K562 (cell line): ENCODE data around the gene ARAP1. TPM values are rescaled to one million over a fixed set of nuclear protein-coding genes. Genes with fewer than 3 reads are reported as not detected.

Experiments used
- ARHGAP35 ChIP-seq: fragments of 450-650 bp; IDR thresholded peaks from 2 replicates; pipeline ENCODE4 v1.6.1; 2018; ENCODE audit not compliant: partially characterized antibody
- BRD4 ChIP-seq: fragments of 200-600 bp; sonication (generic); IDR thresholded peaks from 2 replicates; pipeline ENCODE4 v1.6.1; 2017; ENCODE audit warnings: inconsistent platforms
- CBX3 ChIP-seq, 2 experiments: IDR thresholded peaks; 1 replicate in 1 of 2; 2 replicates in 1 of 2; pipeline ENCODE4 v1.6.1; 2012; ENCODE audit warnings: inconsistent platforms in 2 of 2, low read length in 2 of 2, borderline replicate concordance in 1 of 2, control low read depth in 1 of 2
- CBX5 ChIP-seq: IDR thresholded peaks from 2 replicates; pipeline ENCODE4 v1.6.1; 2014; ENCODE audit warnings: low read depth, borderline replicate concordance
- GATAD2B ChIP-seq: fragments of 450-650 bp; IDR thresholded peaks from 2 replicates; pipeline ENCODE4 v1.6.1; 2017; ENCODE audit warnings: mild to moderate bottlenecking, borderline replicate concordance
- GMEB1 ChIP-seq: fragments of 250-450 bp; sonication (Bioruptor Pico); IDR thresholded peaks from 2 replicates; pipeline ENCODE4 v1.4.0; 2020; ENCODE audit warnings: mild to moderate bottlenecking
- MTA3 ChIP-seq: fragments of 450-650 bp; formaldehyde crosslinking; IDR thresholded peaks from 2 replicates; pipeline ENCODE4 v1.6.1; 2017; ENCODE audit warnings: mild to moderate bottlenecking, borderline replicate concordance
- MYBL2 ChIP-seq, 2 experiments: fragments of 450-650 bp in 1 of 2; sonication (generic) in 1 of 2; formaldehyde crosslinking in 1 of 2; IDR thresholded peaks; 2 replicates each; pipeline versions ENCODE4 v1.6.1 to v1.8.1; 2017 to 2022; ENCODE audit warnings: borderline replicate concordance in 1 of 2, inconsistent platforms in 1 of 2, low read depth in 1 of 2, mild to moderate bottlenecking in 1 of 2, missing genetic modification reagents in 1 of 2, moderate library complexity in 1 of 2
- NCOR1 ChIP-seq: fragments of 450-650 bp; IDR thresholded peaks from 2 replicates; pipeline ENCODE4 v1.6.1; 2016; ENCODE audit warnings: mild to moderate bottlenecking, moderate library complexity
- POLR2AphosphoS2 ChIP-seq: IDR thresholded peaks from 2 replicates; pipeline ENCODE4 v1.6.1; 2012; ENCODE audit warnings: low read length, improper control_type of control experiment
- PRPF4 ChIP-seq: fragments of 200-400 bp; formaldehyde crosslinking; IDR thresholded peaks from one replicate; pipeline ENCODE4 v1.6.1; 2017; ENCODE audit warnings: low read length, low read depth, mild to moderate bottlenecking; ENCODE audit not compliant: insufficient read depth, poor library complexity, severe bottlenecking
- SOX6 ChIP-seq: fragments of 450-650 bp; IDR thresholded peaks from 2 replicates; pipeline ENCODE4 v1.6.1; 2014; ENCODE audit warnings: mild to moderate bottlenecking
- YY1 ChIP-seq, 3 experiments: IDR thresholded peaks; 2 replicates each; pipeline ENCODE4 v1.6.1; 2011; ENCODE audit warnings: low read length in 2 of 3, mild to moderate bottlenecking in 2 of 3, moderate library complexity in 2 of 3, borderline replicate concordance in 1 of 3, control low read depth in 1 of 3, low read depth in 1 of 3; ENCODE audit not compliant: insufficient read depth in 3 of 3, insufficient replicate concordance in 2 of 3, control insufficient read depth in 1 of 3, insufficient read length in 1 of 3; ENCODE audit errors: extremely low read depth in 1 of 3
- ZKSCAN3 ChIP-seq: fragments of 250-450 bp; sonication (Bioruptor Pico); IDR thresholded peaks from 2 replicates; pipeline ENCODE4 v1.4.0; 2020
- ZNF12 ChIP-seq: sonication (generic); formaldehyde crosslinking; IDR thresholded peaks from 2 replicates; pipeline ENCODE4 v1.4.0; 2020; ENCODE audit warnings: mild to moderate bottlenecking, missing genetic modification reagents
- ZNF354B ChIP-seq: fragments of 250-450 bp; sonication (Bioruptor Pico); IDR thresholded peaks from 2 replicates; pipeline ENCODE4 v1.4.0; 2020
- ZNF778 ChIP-seq: fragments of 450-650 bp; formaldehyde crosslinking; IDR thresholded peaks from 2 replicates; pipeline ENCODE4 v1.4.0; 2020; ENCODE audit warnings: mild to moderate bottlenecking, moderate library complexity
- polyA plus RNA-seq, 8 experiments: library from polyadenylated mRNA; depleted of rRNA in 4 of 8; stranded (reverse) in 5 of 8; unstranded in 3 of 8; fragments of >200 nt; fragmentation: Nextera tagmentation in 2 of 8; fragmentation: Illumina TruSeq in 1 of 8; extraction: Ambion mirVana in 2 of 8; extraction: Trizol in 1 of 8; gene quantifications; 2 replicates each; pipeline versions ENCODE4 v1.2.1 to v1.2.3, GENCODE V29; 2011 to 2014; ENCODE audit warnings: inconsistent platforms in 1 of 8, missing spikeins in 1 of 8
- total RNA-seq, 7 experiments: library from RNA; depleted of rRNA in 6 of 7; stranded (reverse); fragments of >200 nt in 6 of 7; fragmentation: Illumina TruSeq in 2 of 7; extraction: Trizol in 2 of 7; gene quantifications; 2 replicates each; pipeline versions ENCODE4 v1.2.1 to v1.2.3, GENCODE V29; 2011 to 2021; ENCODE audit warnings: low replicate concordance in 1 of 7
- TF ChIP-seq, protein P1 (sequence below): fragments of 250-450 bp; sonication (Bioruptor Pico); IDR thresholded peaks from 2 replicates; pipeline ENCODE4 v1.8.0; 2021; ENCODE audit warnings: moderate library complexity, mild to moderate bottlenecking, inconsistent platforms
- TF ChIP-seq, protein P2 (sequence below), 2 experiments: fragments of 450-650 bp in 1 of 2; IDR thresholded peaks; 2 replicates each; pipeline ENCODE4 v1.6.1; 2011 to 2017; ENCODE audit warnings: low read depth in 2 of 2, antibody characterized with exemption in 1 of 2, borderline replicate concordance in 1 of 2, low read length in 1 of 2, mild to moderate bottlenecking in 1 of 2, mixed read lengths in 1 of 2; ENCODE audit not compliant: control insufficient read depth in 1 of 2

Gene ARAP1
- total and polyA plus RNA-seq, 9 of the 15 experiments (the other 6 are each of a cell fraction or from before 2014, with no cell fraction given): 0.23 to 67.0 (median 24.6) TPM

- no peak for TF ChIP-seq CBX5
- TF ChIP-seq, protein P1, sequence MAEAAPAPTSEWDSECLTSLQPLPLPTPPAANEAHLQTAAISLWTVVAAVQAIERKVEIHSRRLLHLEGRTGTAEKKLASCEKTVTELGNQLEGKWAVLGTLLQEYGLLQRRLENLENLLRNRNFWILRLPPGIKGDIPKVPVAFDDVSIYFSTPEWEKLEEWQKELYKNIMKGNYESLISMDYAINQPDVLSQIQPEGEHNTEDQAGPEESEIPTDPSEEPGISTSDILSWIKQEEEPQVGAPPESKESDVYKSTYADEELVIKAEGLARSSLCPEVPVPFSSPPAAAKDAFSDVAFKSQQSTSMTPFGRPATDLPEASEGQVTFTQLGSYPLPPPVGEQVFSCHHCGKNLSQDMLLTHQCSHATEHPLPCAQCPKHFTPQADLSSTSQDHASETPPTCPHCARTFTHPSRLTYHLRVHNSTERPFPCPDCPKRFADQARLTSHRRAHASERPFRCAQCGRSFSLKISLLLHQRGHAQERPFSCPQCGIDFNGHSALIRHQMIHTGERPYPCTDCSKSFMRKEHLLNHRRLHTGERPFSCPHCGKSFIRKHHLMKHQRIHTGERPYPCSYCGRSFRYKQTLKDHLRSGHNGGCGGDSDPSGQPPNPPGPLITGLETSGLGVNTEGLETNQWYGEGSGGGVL: no peak
- TF ChIP-seq, protein P2, sequence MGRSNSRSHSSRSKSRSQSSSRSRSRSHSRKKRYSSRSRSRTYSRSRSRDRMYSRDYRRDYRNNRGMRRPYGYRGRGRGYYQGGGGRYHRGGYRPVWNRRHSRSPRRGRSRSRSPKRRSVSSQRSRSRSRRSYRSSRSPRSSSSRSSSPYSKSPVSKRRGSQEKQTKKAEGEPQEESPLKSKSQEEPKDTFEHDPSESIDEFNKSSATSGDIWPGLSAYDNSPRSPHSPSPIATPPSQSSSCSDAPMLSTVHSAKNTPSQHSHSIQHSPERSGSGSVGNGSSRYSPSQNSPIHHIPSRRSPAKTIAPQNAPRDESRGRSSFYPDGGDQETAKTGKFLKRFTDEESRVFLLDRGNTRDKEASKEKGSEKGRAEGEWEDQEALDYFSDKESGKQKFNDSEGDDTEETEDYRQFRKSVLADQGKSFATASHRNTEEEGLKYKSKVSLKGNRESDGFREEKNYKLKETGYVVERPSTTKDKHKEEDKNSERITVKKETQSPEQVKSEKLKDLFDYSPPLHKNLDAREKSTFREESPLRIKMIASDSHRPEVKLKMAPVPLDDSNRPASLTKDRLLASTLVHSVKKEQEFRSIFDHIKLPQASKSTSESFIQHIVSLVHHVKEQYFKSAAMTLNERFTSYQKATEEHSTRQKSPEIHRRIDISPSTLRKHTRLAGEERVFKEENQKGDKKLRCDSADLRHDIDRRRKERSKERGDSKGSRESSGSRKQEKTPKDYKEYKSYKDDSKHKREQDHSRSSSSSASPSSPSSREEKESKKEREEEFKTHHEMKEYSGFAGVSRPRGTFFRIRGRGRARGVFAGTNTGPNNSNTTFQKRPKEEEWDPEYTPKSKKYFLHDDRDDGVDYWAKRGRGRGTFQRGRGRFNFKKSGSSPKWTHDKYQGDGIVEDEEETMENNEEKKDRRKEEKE (IDR thresholded peaks at IDR 0.05; ENCODE audit: borderline replicate concordance in 1 of 2, control insufficient read depth in 1 of 2, low read depth in 2 of 2, low read length in 1 of 2): no peak
- no peak for TF ChIP-seq YY1 (IDR thresholded peaks at IDR 0.05; ENCODE audit: borderline replicate concordance in 1 of 3, control insufficient read depth in 1 of 3, extremely low read depth in 1 of 3, insufficient read depth in 3 of 3, insufficient read length in 1 of 3, insufficient replicate concordance in 2 of 3, low read depth in 1 of 3, low read length in 2 of 3)
- no peak for TF ChIP-seq ZKSCAN3
- peak; percentile 39 for TF ChIP-seq ARHGAP35
- TF ChIP-seq POLR2AphosphoS2: no peak
- TF ChIP-seq SOX6: no peak
- no peak for TF ChIP-seq ZNF12
- no peak for TF ChIP-seq ZNF778 (CRISPR knock-in tag)
- no peak for TF ChIP-seq NCOR1
- TF ChIP-seq BRD4: no peak
- TF ChIP-seq MTA3: 0 out of 2 replicates have a peak, but pooled peaks have one; percentile 35
- no peak for TF ChIP-seq GMEB1
- no peak for TF ChIP-seq GATAD2B
- no peak for TF ChIP-seq CBX3 (IDR thresholded peaks at IDR 0.05; ENCODE audit: borderline replicate concordance in 1 of 2, low read length in 2 of 2)
- no peak for TF ChIP-seq ZNF354B (CRISPR knock-in tag)
- no peak for TF ChIP-seq MYBL2 (IDR thresholded peaks at IDR 0.05; ENCODE audit: low read depth)
- no peak for TF ChIP-seq MYBL2 (CRISPR knock-in tag; IDR thresholded peaks at IDR 0.05; ENCODE audit: borderline replicate concordance)
- no peak for TF ChIP-seq PRPF4
Measured at GRCh38 chr11:72722050-72722748, 30.0 kb downstream of the ARAP1 start (continued).
